22Rv1 (cell line): ENCODE measurements around the gene SELPLG.
"Not testable (repeated sequence)": the region's sequence is repeated elsewhere in the genome, so short reads cannot be mapped to it uniquely, and the experiment has no call there.

ENCODE experiments used
- H3K27ac ChIP-seq: fragments of 450-650 bp; 2 replicates; pipeline ENCODE4 v1.5.1; 2017
- CTCF ChIP-seq: fragments of 450-650 bp; IDR thresholded peaks from 2 replicates; pipeline ENCODE4 v1.5.1; 2017; ENCODE audit warnings: mild to moderate bottlenecking
- ZFX ChIP-seq: fragments of 450-650 bp; IDR thresholded peaks from 2 replicates; pipeline ENCODE4 v1.6.1; 2017; ENCODE audit warnings: antibody characterized with exemption, borderline replicate concordance

SELPLG gene

GRCh38 chr12:108580531-108580930, 53.2 kb downstream of the SELPLG start:
- no peak for TF ChIP-seq CTCF
- no peak for TF ChIP-seq ZFX

GRCh38 chr12:108578813-108579212, 54.9 kb downstream of the SELPLG start:
- TF ChIP-seq CTCF, result no peak
- TF ChIP-seq ZFX, result no peak
- H3K27ac ChIP-seq, result no peak overlapping the region

More at GRCh38 chr12:108580531-108580930, 53.2 kb downstream of the SELPLG start:
- no peak overlapping the region for H3K27ac ChIP-seq

GRCh38 chr12:108578264-108578663, 55.4 kb downstream of the SELPLG start:
- TF ChIP-seq ZFX (no peak), CTCF (no peak)
- H3K27ac ChIP-seq, result no peak overlapping the region

- no peak for TF ChIP-seq CTCF
- no peak for TF ChIP-seq ZFX
- H3K27ac ChIP-seq, result no peak overlapping the region
Observed at GRCh38 chr12:108577458-108577857, 56.2 kb downstream of the SELPLG start.

DNA sequence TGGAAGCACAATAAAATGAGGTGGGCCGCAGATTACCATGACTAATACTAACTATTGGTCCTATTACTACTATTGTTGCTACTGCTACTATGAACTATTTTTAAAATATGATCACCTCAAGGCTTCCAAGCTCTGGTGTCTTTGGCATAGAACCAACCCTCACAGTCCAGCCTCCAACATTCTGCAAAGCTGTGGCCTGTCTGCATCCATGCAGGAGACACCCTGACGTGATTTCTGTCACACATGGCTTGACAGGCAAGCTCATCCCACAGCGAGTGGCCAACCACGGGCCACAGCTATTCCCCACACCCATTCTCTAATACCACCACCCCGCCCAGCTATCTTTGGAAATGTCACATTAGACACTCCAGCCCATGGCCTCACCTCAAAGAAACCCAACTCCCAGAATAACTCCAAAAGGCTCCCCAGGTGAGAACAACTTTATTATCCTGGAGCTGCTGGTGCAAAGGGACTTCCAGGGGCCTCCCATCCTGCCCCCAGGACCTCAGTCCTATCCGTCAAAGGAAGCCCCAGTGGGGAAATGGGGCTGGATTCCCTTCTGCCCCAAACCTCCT, 56.9 kb downstream of the SELPLG start:
- no peak for TF ChIP-seq CTCF
- TF ChIP-seq ZFX, result no peak
- no peak overlapping the region for H3K27ac ChIP-seq

DNA sequence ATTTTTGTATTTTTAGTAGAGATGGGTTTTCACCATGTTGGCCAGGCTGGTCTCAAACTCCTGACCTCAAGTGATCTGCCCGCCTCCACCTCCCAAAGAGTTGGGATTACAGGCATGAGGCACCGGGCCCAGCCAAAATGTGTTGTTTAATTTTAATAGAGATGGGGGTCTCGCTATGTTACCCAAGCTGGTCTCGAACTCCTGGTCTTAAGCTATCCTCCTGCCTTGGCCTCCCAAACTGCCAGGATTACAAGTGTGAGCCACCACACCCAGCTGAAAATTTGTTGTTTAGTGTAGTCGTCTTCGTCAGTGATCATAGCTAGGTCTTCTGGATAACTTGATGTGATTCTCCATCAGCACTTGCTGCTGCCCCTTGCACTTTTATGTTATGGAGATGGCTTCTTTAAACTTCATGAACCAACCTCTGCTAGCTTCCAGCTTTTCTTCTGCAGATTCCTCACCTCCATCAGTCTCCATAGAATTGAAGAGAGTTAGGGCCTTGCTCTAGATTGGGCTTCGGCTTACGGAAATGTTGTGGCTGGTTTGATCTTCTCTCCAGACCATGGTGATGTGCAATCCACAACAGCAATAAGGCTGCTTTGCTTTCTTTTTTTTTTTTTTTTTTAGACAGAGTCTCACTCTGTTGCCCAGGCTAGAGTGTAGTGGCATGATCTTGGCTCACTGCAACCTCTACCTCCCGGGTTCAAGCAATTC, 58.3 kb downstream of the SELPLG start:
- no peak for TF ChIP-seq ZFX
- TF ChIP-seq CTCF, result no peak
- H3K27ac ChIP-seq, result no peak overlapping the region

DNA sequence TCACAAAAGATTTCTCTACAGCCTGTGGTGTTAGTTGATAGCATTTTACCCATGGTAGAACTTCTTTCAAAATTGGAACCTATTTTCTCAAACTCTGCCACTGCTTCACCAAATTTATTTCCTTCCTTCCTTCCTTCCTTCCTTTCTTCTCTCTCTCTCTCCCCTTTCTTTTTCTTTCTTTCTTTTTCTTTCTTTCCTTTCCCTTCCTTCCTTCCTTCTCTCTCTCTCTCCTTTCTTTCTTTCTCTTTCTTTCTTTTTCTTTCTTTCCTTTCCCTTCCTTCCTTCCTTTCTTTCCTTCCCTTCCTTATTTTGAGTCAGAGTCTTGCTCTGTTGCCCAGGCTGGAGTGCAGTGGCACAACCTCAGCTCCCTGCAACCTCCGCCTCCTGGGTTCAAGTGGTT, 59.4 kb downstream of the SELPLG start:
- not testable (repeated sequence) for H3K27ac ChIP-seq
